SU-DHL-6 (cell line): ENCODE data around the gene OBP2A.

Experiments
- EZH2phosphoT487 ChIP-seq: fragments of 200-600 bp; sonication (generic), shearing (Covaris generic); conservative IDR thresholded peaks from 2 replicates; pipeline ENCODE4 v1.6.1; 2018; ENCODE audit warnings: mild to moderate bottlenecking, antibody characterized with exemption, low read length, moderate library complexity, mixed read lengths
- TF ChIP-seq, protein P1 (sequence below): fragments of 200-600 bp; sonication (generic); IDR thresholded peaks from one replicate; pipeline ENCODE4 v1.5.1; 2017; ENCODE audit warnings: antibody characterized with exemption, mild to moderate bottlenecking, low read length, moderate library complexity; ENCODE audit not compliant: insufficient read depth, poor library complexity, severe bottlenecking

DNA sequence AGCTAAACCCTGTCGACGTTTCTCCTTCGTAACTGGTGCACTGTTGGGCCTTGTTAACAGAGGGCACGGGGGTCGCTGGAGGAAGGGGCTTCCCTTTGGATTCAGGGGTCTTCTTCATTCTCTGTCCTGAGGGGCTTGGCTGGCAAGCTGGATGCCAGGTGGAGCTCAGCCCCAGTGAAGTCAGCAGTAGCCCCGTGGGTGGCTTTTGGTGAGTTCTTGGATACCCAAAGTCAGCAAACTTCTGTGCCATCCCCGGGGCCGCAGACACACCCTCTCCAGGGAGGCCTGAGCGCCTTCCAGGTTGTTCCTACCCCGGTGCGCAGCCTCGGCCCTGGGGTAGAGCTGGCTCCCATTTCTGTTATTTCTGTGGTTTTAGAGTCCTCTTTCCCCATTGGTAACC lies 12.3 kb upstream of the OBP2A start:
- TF ChIP-seq, protein P1, sequence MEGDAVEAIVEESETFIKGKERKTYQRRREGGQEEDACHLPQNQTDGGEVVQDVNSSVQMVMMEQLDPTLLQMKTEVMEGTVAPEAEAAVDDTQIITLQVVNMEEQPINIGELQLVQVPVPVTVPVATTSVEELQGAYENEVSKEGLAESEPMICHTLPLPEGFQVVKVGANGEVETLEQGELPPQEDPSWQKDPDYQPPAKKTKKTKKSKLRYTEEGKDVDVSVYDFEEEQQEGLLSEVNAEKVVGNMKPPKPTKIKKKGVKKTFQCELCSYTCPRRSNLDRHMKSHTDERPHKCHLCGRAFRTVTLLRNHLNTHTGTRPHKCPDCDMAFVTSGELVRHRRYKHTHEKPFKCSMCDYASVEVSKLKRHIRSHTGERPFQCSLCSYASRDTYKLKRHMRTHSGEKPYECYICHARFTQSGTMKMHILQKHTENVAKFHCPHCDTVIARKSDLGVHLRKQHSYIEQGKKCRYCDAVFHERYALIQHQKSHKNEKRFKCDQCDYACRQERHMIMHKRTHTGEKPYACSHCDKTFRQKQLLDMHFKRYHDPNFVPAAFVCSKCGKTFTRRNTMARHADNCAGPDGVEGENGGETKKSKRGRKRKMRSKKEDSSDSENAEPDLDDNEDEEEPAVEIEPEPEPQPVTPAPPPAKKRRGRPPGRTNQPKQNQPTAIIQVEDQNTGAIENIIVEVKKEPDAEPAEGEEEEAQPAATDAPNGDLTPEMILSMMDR = no peak
- no peak for TF ChIP-seq EZH2phosphoT487
